Esophagus (tissue), 2 donors: ENCODE results near the gene SAP30BP. TPM values are rescaled to one million over a fixed set of nuclear protein-coding genes. Genes with fewer than 3 reads are reported as not detected.

ENCODE experiments used
- H3K27ac ChIP-seq, 2 donors: one replicate each; pipeline ENCODE4 v1.5.1; 2013; ENCODE audit warnings: low read depth in 2 of 2, mild to moderate bottlenecking in 2 of 2, inconsistent platforms in 1 of 2, low read length in 1 of 2, moderate library complexity in 1 of 2
- H3K27me3 ChIP-seq, 2 donors: one replicate each; pipeline ENCODE4 v1.6.1; 2013; ENCODE audit warnings: low read length in 2 of 2, control low read depth in 1 of 2, mild to moderate bottlenecking in 1 of 2; ENCODE audit not compliant: insufficient read depth in 2 of 2, control insufficient read depth in 1 of 2
- H3K36me3 ChIP-seq, 2 donors: one replicate each; pipeline ENCODE4 v1.6.1; 2013; ENCODE audit warnings: low read length in 1 of 2; ENCODE audit not compliant: control insufficient read depth in 2 of 2, insufficient read depth in 2 of 2
- H3K4me1 ChIP-seq, 2 donors: one replicate each; pipeline ENCODE4 v1.6.1; 2013; ENCODE audit warnings: low read length in 1 of 2; ENCODE audit not compliant: control insufficient read depth in 2 of 2, insufficient read depth in 2 of 2
- H3K4me3 ChIP-seq, 2 donors: one replicate each; pipeline ENCODE4 v1.5.1; 2013; ENCODE audit warnings: low read length in 2 of 2, mild to moderate bottlenecking in 2 of 2, low read depth in 1 of 2, moderate library complexity in 1 of 2
- H3K9me3 ChIP-seq, 2 donors: one replicate each; pipeline ENCODE4 v1.6.1; 2013; ENCODE audit warnings: mild to moderate bottlenecking in 2 of 2, low read depth in 1 of 2, low read length in 1 of 2, moderate library complexity in 1 of 2; ENCODE audit not compliant: control insufficient read depth in 2 of 2, insufficient read depth in 1 of 2
- WGBS, 2 donors: extraction: QIAGEN DNeasy Blood & Tissue Kit; methylation state at CpG; one replicate each; pipeline ENCODE4 v1.1.7; 2013; 5-methylcytosine and 5-hydroxymethylcytosine counted together
- polyA plus RNA-seq, 2 donors: library from polyadenylated mRNA; stranded (reverse); fragments of 200-250 nt; gene quantifications; one replicate each; pipeline ENCODE4 v1.2.3, GENCODE V29; 2013
- donor health status: healthy with polysubstance abuse.
- donor health status: Bipolar disorder and iron deficiency.

SAP30BP gene
- polyA plus RNA-seq, 2 donors, result 63.4 to 68.4 TPM

DNA sequence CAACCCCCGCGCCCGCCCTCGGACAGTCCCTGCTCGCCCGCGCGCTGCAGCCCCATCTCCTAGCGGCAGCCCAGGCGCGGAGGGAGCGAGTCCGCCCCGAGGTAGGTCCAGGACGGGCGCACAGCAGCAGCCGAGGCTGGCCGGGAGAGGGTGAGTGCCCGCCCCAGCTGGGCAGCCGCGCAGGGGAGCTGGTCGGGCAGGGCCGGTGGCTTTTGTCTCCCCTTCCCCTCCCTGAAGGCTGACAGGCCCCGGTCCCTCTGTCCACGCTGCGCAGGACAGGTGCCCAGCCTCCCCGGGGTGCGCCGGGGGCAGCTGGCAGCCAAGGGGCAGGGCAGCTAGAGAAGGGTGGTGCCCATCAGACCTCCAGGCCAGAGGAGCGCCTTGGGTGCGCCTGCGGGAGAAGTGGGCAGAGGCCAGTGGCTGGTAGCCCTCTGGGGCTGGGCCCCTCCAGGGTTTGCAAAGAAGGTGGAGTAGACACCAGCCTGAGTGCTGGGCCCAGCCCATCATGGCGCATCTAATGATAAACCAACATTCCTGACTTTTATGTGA, 54.4 kb downstream of the SAP30BP start:
- Histone ChIP-seq H3K27me3 (no peaks in the 10 kb centered on the region), H3K9me3 (peaks cover 0 to 6% of the 10 kb centered on the region in 2 donors), H3K27ac (peak overlapping the region; percentile 75 to 93), H3K4me3 (peak overlapping the region; percentile 51 to 87), H3K36me3 (peaks cover 0 to 19% of the 10 kb centered on the region in 2 donors), H3K4me1 (peaks cover 0 to 31% of the 10 kb centered on the region in 2 donors)
- WGBS, 2 donors, result 11 to 16% methylated on average over 30 to 33 of the region's 33 CpGs

DNA sequence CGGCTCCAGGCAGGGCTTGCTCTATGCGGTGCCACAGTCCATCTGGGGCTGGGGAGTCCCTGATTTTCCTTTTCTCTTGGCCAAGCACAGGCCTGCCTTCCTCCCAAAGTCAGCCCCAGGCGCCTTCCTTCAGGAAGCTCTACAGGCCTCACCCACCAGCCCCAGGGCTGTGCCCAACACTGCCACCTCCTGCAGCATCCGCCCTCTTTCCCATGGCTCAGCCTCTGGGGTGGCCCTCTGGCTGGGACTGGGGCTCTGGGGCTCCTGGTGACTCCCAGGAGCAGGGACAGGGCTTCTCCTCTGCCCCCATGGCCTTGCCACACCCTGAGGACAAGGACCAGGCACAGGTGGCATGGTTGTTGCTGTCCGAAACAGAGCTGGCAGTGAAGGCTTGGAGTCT, 54.9 kb downstream of the SAP30BP start:
- 40 to 57% methylated on average over 5 of the region's 5 CpGs for WGBS, 2 donors
- H3K4me3 ChIP-seq, result peak overlapping the region; percentile 51 to 87
- H3K36me3 ChIP-seq, result peaks cover 0 to 19% of the 10 kb centered on the region in 2 donors
- peak overlapping the region; percentile 75 to 93 for H3K27ac ChIP-seq
- peaks cover 0 to 6% of the 10 kb centered on the region in 2 donors for H3K9me3 ChIP-seq
- no peaks in the 10 kb centered on the region for H3K27me3 ChIP-seq
- H3K4me1 ChIP-seq, result peaks cover 0 to 31% of the 10 kb centered on the region in 2 donors

DNA sequence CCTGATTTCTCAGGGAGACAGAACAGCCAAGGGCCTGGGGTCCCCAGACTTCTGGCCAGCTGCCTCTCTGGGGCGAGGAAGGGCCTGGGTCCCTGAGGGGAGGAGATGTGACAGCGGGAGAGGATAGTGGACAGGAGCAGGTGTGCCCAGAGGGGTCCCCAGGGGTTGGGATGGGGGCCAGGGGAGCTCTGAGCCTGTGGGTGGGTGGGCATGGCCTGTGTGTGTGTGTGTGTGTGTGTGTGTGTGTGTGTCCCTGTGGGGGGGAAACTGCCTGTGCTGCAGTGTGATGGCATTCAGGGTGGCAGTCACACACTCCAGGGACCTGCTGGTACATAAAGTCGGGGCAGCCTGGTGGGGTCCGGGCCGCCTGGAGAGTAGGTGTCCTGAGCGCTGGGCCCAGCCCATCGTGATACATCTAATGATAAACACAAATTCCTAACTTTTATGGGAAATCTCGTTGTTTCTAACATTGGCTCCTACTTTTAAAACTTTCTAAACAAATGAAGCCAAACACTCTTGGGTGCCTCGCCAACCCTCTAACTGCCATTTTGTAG, 55.5 kb downstream of the SAP30BP start:
- H3K4me3 ChIP-seq, result peak overlapping the region; percentile 51 to 87
- peak overlapping the region; percentile 75 to 93 for H3K27ac ChIP-seq
- 51 to 60% methylated on average over 9 of the region's 9 CpGs for WGBS, 2 donors
- no peaks in the 10 kb centered on the region for H3K27me3 ChIP-seq
- H3K9me3 ChIP-seq, result peaks cover 0 to 6% of the 10 kb centered on the region in 2 donors
- peaks cover 0 to 23% of the 10 kb centered on the region in 2 donors for H3K36me3 ChIP-seq
- peaks cover 0 to 31% of the 10 kb centered on the region in 2 donors for H3K4me1 ChIP-seq

DNA sequence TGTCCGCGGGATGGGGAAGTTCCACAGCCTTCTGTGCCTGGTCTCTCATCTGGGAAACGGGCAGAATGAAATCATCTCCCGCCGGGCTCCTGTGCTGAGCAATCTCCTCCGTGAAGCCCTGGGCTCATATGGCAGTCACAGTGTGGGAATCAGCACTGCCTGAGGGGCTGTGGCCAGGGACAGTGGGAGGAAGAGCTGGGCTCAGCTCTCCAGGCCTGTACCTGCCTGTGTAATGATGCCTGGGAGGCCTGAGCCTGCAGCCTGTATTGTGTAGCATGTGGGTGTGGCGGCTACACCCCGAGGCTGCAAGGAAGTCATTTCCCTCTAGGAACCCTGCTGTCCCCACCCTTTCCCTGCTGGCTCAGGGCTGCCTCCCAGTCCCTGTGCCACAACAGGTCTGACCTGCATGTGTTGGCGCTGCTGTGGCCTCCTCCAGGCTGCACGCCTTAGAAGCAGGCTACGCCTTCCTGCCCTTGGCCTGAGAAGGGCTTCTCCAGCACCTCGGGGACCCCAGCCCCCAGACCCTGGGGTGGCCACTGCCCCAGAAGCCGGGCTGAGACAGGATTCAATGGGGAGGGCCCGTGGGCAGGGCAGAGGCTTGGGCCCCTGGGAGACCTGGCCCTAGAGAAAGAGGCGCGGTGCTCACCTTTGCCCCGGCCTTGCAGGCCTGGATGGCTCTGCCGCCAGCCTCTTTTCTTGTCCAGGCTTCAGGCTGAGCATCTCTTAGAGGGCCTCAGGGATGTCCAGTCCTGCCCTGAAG, 56.2 kb downstream of the SAP30BP start:
- peaks cover 0 to 29% of the 10 kb centered on the region in 2 donors for H3K36me3 ChIP-seq
- peaks cover 0 to 31% of the 10 kb centered on the region in 2 donors for H3K4me1 ChIP-seq
- H3K27me3 ChIP-seq, result no peaks in the 10 kb centered on the region
- H3K4me3 ChIP-seq, result peak overlapping the region; percentile 51 to 87
- H3K27ac ChIP-seq, result peak overlapping the region; percentile 75 to 93
- H3K9me3 ChIP-seq, result peaks cover 0 to 6% of the 10 kb centered on the region in 2 donors
- WGBS, 2 donors, result 42 to 43% methylated on average over 18 of the region's 18 CpGs

DNA sequence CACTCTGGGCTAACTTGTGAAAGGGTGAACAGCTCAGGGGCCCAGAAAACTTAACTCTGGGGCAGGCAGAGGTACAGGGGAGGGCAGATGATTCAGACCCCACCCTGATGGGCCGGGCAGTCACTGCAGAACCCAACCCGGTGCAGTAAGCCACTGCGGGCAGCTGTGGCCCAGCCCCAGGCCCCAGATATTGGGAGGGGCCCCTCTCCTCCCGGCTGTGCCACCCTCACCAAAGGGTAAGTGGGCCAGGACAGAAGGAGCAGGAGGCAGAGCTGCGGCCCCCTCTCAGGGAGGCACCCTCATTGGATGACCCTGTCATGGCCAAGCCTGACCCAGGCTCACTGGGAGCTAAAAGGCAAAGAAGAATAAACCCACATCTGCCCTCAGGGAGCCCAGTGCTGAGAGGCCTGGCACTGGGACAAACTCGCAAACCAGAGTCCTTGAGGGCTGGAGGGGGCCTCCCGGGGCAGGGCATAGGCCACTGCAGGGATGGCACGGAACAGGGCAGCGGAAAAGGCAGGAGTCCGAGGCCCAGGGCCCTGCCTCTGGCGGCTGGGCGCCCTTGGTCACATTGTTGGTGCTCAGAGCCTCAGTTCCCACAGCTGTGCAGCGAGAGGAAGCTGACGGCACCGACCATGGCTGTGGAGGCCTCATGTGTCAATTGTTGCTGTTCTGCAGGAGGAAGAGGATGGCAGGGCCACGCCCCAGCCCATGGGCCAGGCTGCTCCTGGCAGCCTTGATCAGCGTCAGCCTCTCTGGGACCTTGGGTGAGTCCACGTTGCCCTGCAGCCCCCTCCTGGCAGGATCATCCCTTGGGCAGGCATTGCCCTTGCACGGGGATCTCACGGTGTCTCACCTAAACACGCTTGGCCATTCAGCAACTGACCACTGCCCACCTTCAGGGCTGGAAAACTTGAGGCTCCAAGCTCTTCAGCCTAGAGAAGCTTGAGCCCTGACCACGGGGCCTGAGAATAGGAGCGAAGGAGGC, 57.2 kb downstream of the SAP30BP start:
- Histone ChIP-seq H3K9me3 (peaks cover 0 to 6% of the 10 kb centered on the region in 2 donors), H3K27me3 (no peaks in the 10 kb centered on the region), H3K36me3 (peaks cover 0 to 32% of the 10 kb centered on the region in 2 donors), H3K27ac (peak overlapping the region; percentile 75 to 93), H3K4me3 (no peak overlapping the region), H3K4me1 (peaks cover 0 to 31% of the 10 kb centered on the region in 2 donors)
- WGBS, 2 donors, result 69 to 72% methylated on average over 23 of the region's 23 CpGs

DNA sequence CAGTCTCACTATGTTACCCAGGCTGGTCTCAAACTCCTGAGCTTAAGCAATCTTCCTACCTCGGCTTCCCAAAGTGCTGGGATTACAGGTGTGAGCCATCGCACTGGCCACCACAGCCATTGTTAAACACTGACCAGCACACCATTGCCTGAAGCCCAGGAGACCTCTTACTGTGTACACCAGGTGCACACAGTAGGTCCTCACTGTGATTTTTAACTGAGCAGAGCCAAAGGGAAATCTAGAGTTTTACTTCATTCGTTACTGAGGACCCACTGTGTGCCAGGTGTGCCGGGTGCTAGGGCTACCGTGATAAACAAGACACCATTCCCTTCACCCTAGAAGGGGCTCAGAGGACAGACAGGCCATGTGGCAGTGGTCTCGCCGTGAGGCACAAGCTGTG, 58.4 kb downstream of the SAP30BP start:
- Histone ChIP-seq H3K27ac (no peak overlapping the region), H3K9me3 (peaks cover 0 to 2% of the 10 kb centered on the region in 2 donors), H3K4me1 (peaks cover 0 to 28% of the 10 kb centered on the region in 2 donors), H3K36me3 (peaks cover 0 to 34% of the 10 kb centered on the region in 2 donors), H3K4me3 (no peak overlapping the region), H3K27me3 (no peaks in the 10 kb centered on the region)
- 89% methylated on average over 7 of the region's 7 CpGs for WGBS, 2 donors

DNA sequence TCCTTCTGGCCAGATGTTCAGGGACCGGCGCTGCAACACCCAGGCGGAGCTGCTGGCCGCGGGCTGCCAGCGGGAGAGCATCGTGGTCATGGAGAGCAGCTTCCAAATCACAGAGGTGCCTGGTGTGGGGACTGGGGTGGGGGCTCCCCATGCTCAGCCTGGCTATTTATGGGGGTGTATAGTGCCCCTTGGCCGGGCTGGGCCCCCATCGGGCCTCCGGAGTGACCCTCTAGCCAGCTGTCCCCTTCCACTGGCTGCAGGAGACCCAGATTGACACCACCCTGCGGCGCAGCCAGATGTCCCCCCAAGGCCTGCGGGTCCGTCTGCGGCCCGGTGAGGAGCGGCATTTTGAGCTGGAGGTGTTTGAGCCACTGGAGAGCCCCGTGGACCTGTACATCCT, 60.3 kb downstream of the SAP30BP start:
- 90 to 93% methylated on average over 15 to 18 of the region's 18 CpGs for WGBS, 2 donors
- no peaks in the 10 kb centered on the region for H3K9me3 ChIP-seq
- H3K27ac ChIP-seq, result no peak overlapping the region
- H3K4me3 ChIP-seq, result no peak overlapping the region
- no peaks in the 10 kb centered on the region for H3K27me3 ChIP-seq
- peaks cover 0 to 18% of the 10 kb centered on the region in 2 donors for H3K4me1 ChIP-seq
- H3K36me3 ChIP-seq, result peaks cover 4 to 50% of the 10 kb centered on the region in 2 donors

DNA sequence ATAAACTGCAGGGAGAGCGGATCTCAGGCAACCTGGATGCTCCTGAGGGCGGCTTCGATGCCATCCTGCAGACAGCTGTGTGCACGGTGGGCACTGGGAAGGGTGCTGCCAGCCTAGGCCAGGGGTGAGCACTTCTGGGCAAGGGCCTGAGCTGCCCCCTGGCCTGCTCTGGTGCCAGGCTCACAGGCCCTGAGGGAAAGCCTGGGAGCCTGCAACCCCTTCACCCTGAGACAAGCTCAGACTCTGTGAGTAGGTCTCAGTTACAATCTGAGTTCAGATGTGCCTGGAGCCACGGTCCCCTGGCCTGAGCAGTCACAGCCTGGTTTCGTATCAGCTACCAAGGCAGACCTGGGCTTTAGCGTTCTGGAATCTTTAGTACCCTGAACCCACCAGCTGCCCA, 62.2 kb downstream of the SAP30BP start:
- 90 to 92% methylated on average over 7 of the region's 7 CpGs for WGBS, 2 donors
- no peaks in the 10 kb centered on the region for H3K9me3 ChIP-seq
- peaks cover 4 to 57% of the 10 kb centered on the region in 2 donors for H3K36me3 ChIP-seq
- peaks cover 0 to 5% of the 10 kb centered on the region in 2 donors for H3K4me1 ChIP-seq
- H3K4me3 ChIP-seq, result no peak overlapping the region
- no peaks in the 10 kb centered on the region for H3K27me3 ChIP-seq
- no peak overlapping the region for H3K27ac ChIP-seq

DNA sequence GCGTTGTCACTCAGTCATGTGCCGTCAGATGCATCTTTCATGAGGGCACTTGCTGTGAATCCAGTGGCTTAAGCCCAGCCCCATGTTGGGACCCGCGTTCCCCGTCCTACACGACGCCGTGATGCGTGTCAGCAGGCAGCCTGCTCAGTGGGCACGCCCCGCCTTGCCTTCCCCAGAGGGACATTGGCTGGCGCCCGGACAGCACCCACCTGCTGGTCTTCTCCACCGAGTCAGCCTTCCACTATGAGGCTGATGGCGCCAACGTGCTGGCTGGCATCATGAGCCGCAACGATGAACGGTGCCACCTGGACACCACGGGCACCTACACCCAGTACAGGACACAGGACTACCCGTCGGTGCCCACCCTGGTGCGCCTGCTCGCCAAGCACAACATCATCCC, 62.9 kb downstream of the SAP30BP start:
- H3K36me3 ChIP-seq, result peaks cover 4 to 51% of the 10 kb centered on the region in 2 donors

More for the DNA sequence above, 62.9 kb downstream of the SAP30BP start:
- H3K4me3 ChIP-seq, result no peak overlapping the region
- no peaks in the 10 kb centered on the region for H3K4me1 ChIP-seq
- H3K27me3 ChIP-seq, result no peaks in the 10 kb centered on the region
- WGBS, 2 donors, result 78 to 79% methylated on average over 23 to 24 of the region's 24 CpGs
- H3K27ac ChIP-seq, result no peak overlapping the region
- no peaks in the 10 kb centered on the region for H3K9me3 ChIP-seq
